Kidney (tissue), 14 donors: ENCODE measurements around the gene RDH13. TPM values are rescaled to one million over a fixed set of nuclear protein-coding genes. Genes with fewer than 3 reads are reported as not detected.
"Not testable (repeated sequence)": the region's sequence is repeated elsewhere in the genome, so short reads cannot be mapped to it uniquely, and the experiment has no call there.

Source experiments
- DNase-seq, 5 donors: peaks; one replicate each; pipeline ENCODE4 v3.0.0-alpha.2; 2013 to 2020
- FAIRE-seq: peaks from 2 replicates; lab custom pipeline; 2012; peaks lifted over from hg19 to GRCh38; lab: Jason Lieb, UNC
- H3K27ac ChIP-seq, 2 donors: one replicate each; pipeline ENCODE4 v1.7.0; 2013; ENCODE audit warnings: low read depth in 2 of 2, low read length in 2 of 2, inconsistent platforms in 1 of 2
- H3K27me3 ChIP-seq: one replicate; pipeline ENCODE4 v1.7.1; 2013; ENCODE audit warnings: low read length, inconsistent platforms; ENCODE audit not compliant: control insufficient read depth, insufficient read depth
- H3K36me3 ChIP-seq, 3 donors: one replicate each; pipeline versions ENCODE4 v1.7.0 to v1.7.1; 2013; ENCODE audit warnings: low read length in 3 of 3, control low read depth in 1 of 3, inconsistent platforms in 1 of 3; ENCODE audit not compliant: insufficient read depth in 3 of 3, control insufficient read depth in 2 of 3
- H3K4me1 ChIP-seq, 3 donors: one replicate each; pipeline versions ENCODE4 v1.7.0 to v1.7.1; 2013; ENCODE audit warnings: low read length in 3 of 3, inconsistent platforms in 1 of 3, low read depth in 1 of 3; ENCODE audit not compliant: control insufficient read depth in 2 of 3, insufficient read depth in 2 of 3
- H3K4me3 ChIP-seq, 3 donors: one replicate each; pipeline versions ENCODE4 v1.7.0 to v1.8.1; 2013; ENCODE audit warnings: low read length in 3 of 3, control low read depth in 1 of 3, inconsistent platforms in 1 of 3
- H3K9ac ChIP-seq, 3 donors: one replicate each; pipeline versions ENCODE4 v1.7.0 to v1.7.1; 2013; ENCODE audit warnings: low read length in 3 of 3, control low read depth in 1 of 3, inconsistent platforms in 1 of 3
- H3K9me3 ChIP-seq, 3 donors: one replicate each; pipeline versions ENCODE4 v1.7.0 to v1.7.1; 2013; ENCODE audit warnings: low read length in 3 of 3, control low read depth in 1 of 3, inconsistent platforms in 1 of 3; ENCODE audit not compliant: control insufficient read depth in 2 of 3, insufficient read depth in 1 of 3
- intact Hi-C: fragments of 100-400 bp; cut with DNase I; formaldehyde crosslinking; loops from one replicate; pipeline ENCODE4 v1.11.1; 2022
- polyA plus RNA-seq: library from polyadenylated mRNA; stranded (reverse); fragments of 350-450 nt; fragmentation: Illumina TruSeq; extraction: RNeasy Lipid Tissue Mini Kit (QIAGEN cat#74804); gene quantifications from one replicate; pipeline ENCODE4 v1.2.3, GENCODE V29; 2014; ENCODE audit warnings: low read depth, low replicate concordance; ENCODE audit not compliant: insufficient read depth
- total RNA-seq: library from RNA; stranded (reverse); fragmentation: NEBNext Ultra II Directional; extraction: Animal tissue kit (Norgen Biotek cat#: 25700); gene quantifications from one replicate; pipeline ENCODE4 v1.2.1, GENCODE V29; 2021
- TF ChIP-seq, protein P1 (sequence below): IDR thresholded peaks from 3 replicates; pipeline ENCODE4 v1.5.1; 2012; ENCODE audit warnings: mild to moderate bottlenecking, moderate library complexity, borderline replicate concordance; ENCODE audit not compliant: insufficient read depth; ENCODE audit errors: extremely low read depth
- donor health status: control.
- donor health status: control.
- donor health status: control.
- donor health status: control.
- donor health status: control.
- donor health status: DM: yes; HTN: yes; CAD: no.
- donor health status: Normal renal cell carcinoma (clear cell type).

Gene RDH13
- total and polyA plus RNA-seq, 2 donors from 2014 or later: 24.9 to 38.7 TPM

DNA sequence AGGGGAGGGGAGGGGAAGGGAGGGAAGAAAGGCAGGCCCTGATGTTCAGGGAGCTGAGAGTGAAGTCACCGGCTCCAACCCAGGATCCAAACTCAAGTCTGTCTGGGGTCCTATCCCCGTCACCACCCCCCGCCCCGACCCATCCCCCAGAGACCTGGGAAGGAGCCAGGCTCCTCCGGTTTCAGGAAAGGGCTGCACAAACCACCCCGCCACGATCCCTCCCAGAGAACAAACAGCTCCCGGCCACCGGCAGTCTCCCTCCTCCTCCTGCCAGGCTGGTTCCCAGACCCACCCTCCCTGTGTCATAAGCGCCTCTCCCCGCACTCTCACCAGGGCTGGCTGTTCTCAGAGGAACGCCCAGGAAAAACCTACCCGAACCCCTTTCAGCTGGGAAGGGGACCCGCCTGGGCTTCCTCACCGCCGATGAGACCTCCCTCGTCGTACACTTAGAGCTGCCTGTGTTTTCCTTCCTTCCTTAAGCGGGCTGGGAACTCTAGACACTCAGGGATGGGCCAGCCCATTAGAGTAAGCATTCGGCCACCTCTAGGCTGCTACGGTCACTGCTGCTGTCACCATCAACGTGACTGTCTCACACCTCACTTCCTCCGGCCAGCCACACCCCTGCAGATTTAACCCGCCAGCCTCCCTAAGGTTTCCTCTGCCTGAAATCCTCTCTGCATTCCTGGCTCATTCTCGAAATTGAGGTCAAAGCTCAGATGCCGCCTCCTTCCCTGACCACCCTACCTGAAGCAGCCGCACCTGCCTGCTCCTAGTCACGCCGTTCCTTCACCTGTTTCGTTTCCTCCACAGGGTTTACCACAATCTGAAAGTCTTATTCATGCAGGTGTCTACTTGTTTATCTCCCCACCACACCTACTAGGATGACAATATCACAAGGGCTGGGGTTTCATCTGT, 6.3 kb upstream of the RDH13 start:
- peak overlapping the region in 2 of 3 donors; percentile 15 to 38 for H3K9ac ChIP-seq
- intact Hi-C loops: no loop called here

GRCh38 chr19:55067869-55068268, 4.9 kb upstream of the RDH13 start:
- DNase-seq: no peak
- intact Hi-C loops: no loop called here
- Histone ChIP-seq H3K9me3 (no peaks in the 10 kb centered on the region), H3K27ac (no peak overlapping the region), H3K9ac (no peak overlapping the region), H3K36me3 (no peaks in the 10 kb centered on the region), H3K4me1 (peaks cover 0 to 4% (median 0%) of the 10 kb centered on the region in 3 donors), H3K4me3 (no peak overlapping the region), H3K27me3 (peaks cover 5% of the 10 kb centered on the region)
- FAIRE-seq: no peak
- TF ChIP-seq, protein P1, sequence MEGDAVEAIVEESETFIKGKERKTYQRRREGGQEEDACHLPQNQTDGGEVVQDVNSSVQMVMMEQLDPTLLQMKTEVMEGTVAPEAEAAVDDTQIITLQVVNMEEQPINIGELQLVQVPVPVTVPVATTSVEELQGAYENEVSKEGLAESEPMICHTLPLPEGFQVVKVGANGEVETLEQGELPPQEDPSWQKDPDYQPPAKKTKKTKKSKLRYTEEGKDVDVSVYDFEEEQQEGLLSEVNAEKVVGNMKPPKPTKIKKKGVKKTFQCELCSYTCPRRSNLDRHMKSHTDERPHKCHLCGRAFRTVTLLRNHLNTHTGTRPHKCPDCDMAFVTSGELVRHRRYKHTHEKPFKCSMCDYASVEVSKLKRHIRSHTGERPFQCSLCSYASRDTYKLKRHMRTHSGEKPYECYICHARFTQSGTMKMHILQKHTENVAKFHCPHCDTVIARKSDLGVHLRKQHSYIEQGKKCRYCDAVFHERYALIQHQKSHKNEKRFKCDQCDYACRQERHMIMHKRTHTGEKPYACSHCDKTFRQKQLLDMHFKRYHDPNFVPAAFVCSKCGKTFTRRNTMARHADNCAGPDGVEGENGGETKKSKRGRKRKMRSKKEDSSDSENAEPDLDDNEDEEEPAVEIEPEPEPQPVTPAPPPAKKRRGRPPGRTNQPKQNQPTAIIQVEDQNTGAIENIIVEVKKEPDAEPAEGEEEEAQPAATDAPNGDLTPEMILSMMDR: no peak

More for the DNA sequence above, 6.3 kb upstream of the RDH13 start:
- H3K27me3 ChIP-seq: peaks cover 5% of the 10 kb centered on the region
- DNase-seq: peak; percentile 52 to 88 (median 58)
- H3K4me1 ChIP-seq: peaks cover 0 to 4% (median 0%) of the 10 kb centered on the region in 3 donors
- TF ChIP-seq, protein P1: no peak
- peak overlapping the region in 2 of 3 donors; percentile 26 to 37 for H3K4me3 ChIP-seq
- no peak for FAIRE-seq
- no peaks in the 10 kb centered on the region for H3K36me3 ChIP-seq
- peak overlapping the region in 1 of 2 donors; percentile 8 for H3K27ac ChIP-seq
- no peaks in the 10 kb centered on the region for H3K9me3 ChIP-seq

- DNase-seq (no peak), FAIRE-seq (no peak)
- no peak overlapping the region for H3K27ac ChIP-seq
- H3K27me3 ChIP-seq: peaks cover 5% of the 10 kb centered on the region
- no peaks in the 10 kb centered on the region for H3K36me3 ChIP-seq
- no peaks in the 10 kb centered on the region for H3K9me3 ChIP-seq
- TF ChIP-seq, protein P1: no peak
- no peak overlapping the region for H3K4me3 ChIP-seq
- H3K4me1 ChIP-seq: peaks cover 0 to 8% (median 0%) of the 10 kb centered on the region in 3 donors
- no peak overlapping the region for H3K9ac ChIP-seq
- intact Hi-C loops: no loop called here
Measured at GRCh38 chr19:55066107-55066709, 3.3 kb upstream of the RDH13 start.

DNA sequence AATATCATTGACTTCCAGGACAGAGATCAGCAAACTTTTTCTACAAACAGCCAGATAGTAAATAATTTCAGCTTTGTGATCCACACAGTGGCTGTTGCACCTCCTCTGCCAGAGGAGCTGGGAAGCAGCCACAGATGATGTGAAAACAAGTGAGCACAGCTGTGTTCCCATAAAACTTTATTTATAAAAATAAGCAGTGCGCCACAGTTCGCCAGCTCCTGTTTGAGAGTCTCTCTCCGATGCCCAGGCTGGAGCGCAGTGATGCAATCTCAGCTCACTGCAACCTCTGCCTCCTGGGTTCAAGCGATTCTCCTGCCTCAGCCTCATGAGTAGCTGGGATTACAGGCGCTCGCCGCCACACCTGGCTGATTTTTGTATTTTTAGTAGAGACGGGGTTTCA, 2.6 kb upstream of the RDH13 start:
- H3K4me1 ChIP-seq, FAIRE-seq, H3K36me3 ChIP-seq, intact Hi-C loops, H3K4me3 ChIP-seq, DNase-seq, H3K27me3 ChIP-seq, H3K27ac ChIP-seq, H3K9me3 ChIP-seq, H3K9ac ChIP-seq: not testable (repeated sequence)
